ENCODE data around the gene MPDU1.
"Not testable (repeated sequence)": the region's sequence is repeated elsewhere in the genome, so short reads cannot be mapped to it uniquely, and the experiment has no call there.

MPDU1 gene

GRCh38 chr17:7614425-7615264 lies 31.0 kb downstream of the MPDU1 start, which contains the start of gene FXR2:
TSS of gene FXR2 (minus strand) at chr17:7614897. CDS start at chr17:7614532, 365 bp downstream.
- DNase-seq (ENCODE audit: low spot score) = peak; percentile 99

- DNase-seq (ENCODE audit: low spot score) = no peak
These were observed 31.7 kb downstream of the MPDU1 start for GRCh38 chr17:7615265-7615747.

- DNase-seq (ENCODE audit: low spot score) = no peak
These were observed 35.0 kb downstream of the MPDU1 start for GRCh38 chr17:7618608-7619007.

GRCh38 chr17:7620835-7621234 lies 37.2 kb downstream of the MPDU1 start:
- DNase-seq (ENCODE audit: low spot score) = no peak

GRCh38 chr17:7623661-7624060 lies 40.0 kb downstream of the MPDU1 start:
- DNase-seq (ENCODE audit: low spot score) = no peak

GRCh38 chr17:7625749-7626148 lies 42.1 kb downstream of the MPDU1 start:
- not testable (repeated sequence) for DNase-seq (ENCODE audit: low spot score)

GRCh38 chr17:7626307-7626706 lies 42.7 kb downstream of the MPDU1 start:
- no peak for DNase-seq (ENCODE audit: low spot score)

GRCh38 chr17:7626956-7627249 lies 43.3 kb downstream of the MPDU1 start:
- DNase-seq (ENCODE audit: low spot score) = no peak

- peak; percentile 97 for DNase-seq (ENCODE audit: low spot score)
These were observed 43.8 kb downstream of the MPDU1 start, which contains the start of gene SAT2 for GRCh38 chr17:7627250-7628121. TSS of gene SAT2 (minus strand) at chr17:7627821. CDS start at chr17:7627635, 186 bp downstream.

- DNase-seq (ENCODE audit: low spot score) = no peak
These were observed 46.4 kb downstream of the MPDU1 start, which contains the start of gene SHBG for GRCh38 chr17:7629939-7630571. TSS of gene SHBG (plus strand) at chr17:7630135. CDS start at chr17:7630173, 38 bp downstream.

- DNase-seq (ENCODE audit: low spot score) = no peak
These were observed 48.0 kb downstream of the MPDU1 start for GRCh38 chr17:7631398-7632380.

GRCh38 chr17:7632492-7632894 lies 48.8 kb downstream of the MPDU1 start:
- DNase-seq (ENCODE audit: low spot score) = no peak

GRCh38 chr17:7633093-7633492 lies 49.4 kb downstream of the MPDU1 start:
- no peak for DNase-seq (ENCODE audit: low spot score)

- DNase-seq (ENCODE audit: low spot score) = peak; percentile 75
These were observed 50.7 kb downstream of the MPDU1 start for GRCh38 chr17:7634384-7634783.

- no peak for DNase-seq (ENCODE audit: low spot score)
These were observed 52.5 kb downstream of the MPDU1 start for GRCh38 chr17:7636163-7636562.
